CD14-positive monocyte (primary cell): ENCODE results near the gene ISY1. TPM values are rescaled to one million over a fixed set of nuclear protein-coding genes. Genes with fewer than 3 reads are reported as not detected.

Source experiments
- DNase-seq, 3 donors: peaks; one replicate each; pipeline ENCODE4 v3.0.0-alpha.2; 2011 to 2022
- H2AFZ ChIP-seq: 2 replicates; pipeline ENCODE4 v1.6.0; 2012; ENCODE audit warnings: mild to moderate bottlenecking, low read depth, low read length, inconsistent platforms; ENCODE audit not compliant: insufficient read depth, poor library complexity, severe bottlenecking
- H3K27ac ChIP-seq, 2 donors: 1 replicate in 1 of 2; 2 replicates in 1 of 2; pipeline ENCODE4 v1.5.1; 2012 to 2013; ENCODE audit warnings: low read length in 2 of 2, control low read depth in 1 of 2, inconsistent platforms in 1 of 2, low read depth in 1 of 2, mild to moderate bottlenecking in 1 of 2
- H3K27me3 ChIP-seq, 2 donors: one replicate each; pipeline versions ENCODE4 v1.6.0 to v1.6.1; 2011 to 2013; ENCODE audit warnings: low read length in 2 of 2; ENCODE audit not compliant: control insufficient read depth in 2 of 2, insufficient read depth in 2 of 2
- H3K36me3 ChIP-seq, 2 donors: replicated peaks in 1 of 2; 1 replicate in 1 of 2; 2 replicates in 1 of 2; pipeline versions ENCODE4 v1.5.1 to v1.6.1; 2012 to 2013; ENCODE audit warnings: low read length in 2 of 2, control low read depth in 1 of 2, inconsistent platforms in 1 of 2, mild to moderate bottlenecking in 1 of 2; ENCODE audit not compliant: insufficient read depth in 2 of 2, control insufficient read depth in 1 of 2
- H3K4me1 ChIP-seq, 2 donors: 1 replicate in 1 of 2; 2 replicates in 1 of 2; pipeline versions ENCODE4 v1.5.1 to v1.6.1; 2012 to 2013; ENCODE audit warnings: low read length in 2 of 2, control low read depth in 1 of 2, inconsistent platforms in 1 of 2, mild to moderate bottlenecking in 1 of 2, moderate library complexity in 1 of 2; ENCODE audit not compliant: insufficient read depth in 2 of 2, control insufficient read depth in 1 of 2
- H3K4me2 ChIP-seq: replicated peaks from 2 replicates; pipeline ENCODE3; 2012; ENCODE audit warnings: low read length, moderate library complexity, mild to moderate bottlenecking; ENCODE audit not compliant: poor library complexity, severe bottlenecking; ENCODE audit errors: extremely low read depth
- H3K4me3 ChIP-seq, 3 experiments: fragments of 200-600 bp in 1 of 3; sonication (generic) in 1 of 3; replicated peaks in 1 of 3; 1 replicate in 2 of 3; 2 replicates in 1 of 3; pipeline ENCODE4 v1.5.1; 2011 to 2013; ENCODE audit warnings: low read length in 3 of 3, mild to moderate bottlenecking in 3 of 3, control low read depth in 2 of 3, low read depth in 2 of 3, inconsistent platforms in 1 of 3, moderate library complexity in 1 of 3
- H3K79me2 ChIP-seq: 2 replicates; pipeline ENCODE4 v1.6.0; 2012; ENCODE audit warnings: mild to moderate bottlenecking, control low read depth, inconsistent platforms, low read length, moderate library complexity; ENCODE audit not compliant: insufficient read depth
- H3K9ac ChIP-seq: 2 replicates; pipeline ENCODE4 v1.6.0; 2017; ENCODE audit warnings: low read length, mild to moderate bottlenecking; ENCODE audit not compliant: insufficient read depth, poor library complexity, severe bottlenecking
- H3K9me3 ChIP-seq, 2 donors: replicated peaks in 1 of 2; 1 replicate in 1 of 2; 2 replicates in 1 of 2; pipeline versions ENCODE4 v1.5.1 to v1.6.1; 2012 to 2013; ENCODE audit warnings: low read length in 2 of 2, control low read depth in 1 of 2; ENCODE audit not compliant: control insufficient read depth in 1 of 2, insufficient read depth in 1 of 2
- H4K20me1 ChIP-seq: 2 replicates; pipeline ENCODE4 v1.6.0; 2012; ENCODE audit warnings: mild to moderate bottlenecking, low read length, control low read depth, moderate library complexity; ENCODE audit not compliant: insufficient read depth
- H3K27ac Mint-ChIP-seq, 7 donors: one replicate each; pipeline ENCODE4 v1.8.0; 2020; ENCODE audit warnings: mild to moderate bottlenecking in 7 of 7, mixed read lengths in 7 of 7, moderate library complexity in 6 of 7, inconsistent platforms in 2 of 7
- H3K27me3 Mint-ChIP-seq, 3 donors: one replicate each; pipeline ENCODE4 v1.8.0; 2021 to 2022; ENCODE audit warnings: low read depth in 3 of 3, mild to moderate bottlenecking in 3 of 3, mixed read lengths in 3 of 3, moderate library complexity in 3 of 3, inconsistent platforms in 1 of 3
- H3K36me3 Mint-ChIP-seq, 2 donors: one replicate each; pipeline ENCODE4 v1.8.0; 2020; ENCODE audit warnings: mixed read lengths in 2 of 2, inconsistent platforms in 1 of 2, mild to moderate bottlenecking in 1 of 2
- H3K4me1 Mint-ChIP-seq: one replicate; pipeline ENCODE4 v1.8.0; 2020; ENCODE audit warnings: mild to moderate bottlenecking, mixed read lengths
- H3K4me3 Mint-ChIP-seq, 2 donors: one replicate each; pipeline ENCODE4 v1.8.0; 2020; ENCODE audit warnings: mild to moderate bottlenecking in 2 of 2, mixed read lengths in 2 of 2, moderate library complexity in 1 of 2
- H3K9me3 Mint-ChIP-seq, 7 donors: one replicate each; pipeline ENCODE4 v1.8.0; 2020 to 2022; ENCODE audit warnings: mixed read lengths in 7 of 7, mild to moderate bottlenecking in 6 of 7, moderate library complexity in 6 of 7, inconsistent platforms in 2 of 7
- WGBS: methylation state at CpG from one replicate; pipeline ENCODE4 v1.1.5; 2013; ENCODE audit warnings: missing lambda C conversion rate; ENCODE audit not compliant: insufficient coverage; 5-methylcytosine and 5-hydroxymethylcytosine counted together
- intact Hi-C, 2 donors: fragments of 100-400 bp; cut with micrococcal nuclease; formaldehyde crosslinking; loops; one replicate each; pipeline versions ENCODE4 v1.15.0 to v1.15.1; 2023
- polyA minus RNA-seq: library from RNA; depleted of rRNA, polyadenylated mRNA; stranded (reverse); fragments of >200 nt; gene quantifications from 2 replicates; pipeline ENCODE4 v1.2.3, GENCODE V29; 2012
- polyA plus RNA-seq, 3 donors: library from polyadenylated mRNA; depleted of rRNA in 1 of 3; unstranded in 2 of 3; stranded (reverse) in 1 of 3; fragments of 300-500 nt in 2 of 3; fragments of >200 nt in 1 of 3; fragmentation: Illumina TruSeq in 2 of 3; gene quantifications; 1 replicate in 2 of 3; 2 replicates in 1 of 3; pipeline ENCODE4 v1.2.3, GENCODE V29; 2012 to 2021
- total RNA-seq, 12 experiments: library from RNA in 1 of 12; stranded (reverse) in 1 of 12; fragments of 120-200 nt in 1 of 12; gene quantifications; one replicate each; pipeline ENCODE4 v1.2.4 and lab custom pipeline; 2013 to 2026; ENCODE audit warnings: mixed read lengths in 6 of 12, inconsistent platforms in 1 of 12
- TF ChIP-seq, protein P1 (sequence below): fragments of 200-600 bp; IDR thresholded peaks from one replicate; pipeline ENCODE4 v1.8.0; 2022; ENCODE audit warnings: antibody characterized with exemption, mild to moderate bottlenecking

ISY1 gene
- total RNA-seq (2013) = 40.2 TPM
- polyA plus RNA-seq (10 to 100 TPM; 25.2 to 70.7 (median 67.9) TPM), polyA minus RNA-seq (7.6 and 13.6 TPM in 2 replicates), total RNA-seq (lab: John Stamatoyannopoulos, UW) (5.5 to 25.9 (median 17.0) reads per million in 11 experiments)

DNA sequence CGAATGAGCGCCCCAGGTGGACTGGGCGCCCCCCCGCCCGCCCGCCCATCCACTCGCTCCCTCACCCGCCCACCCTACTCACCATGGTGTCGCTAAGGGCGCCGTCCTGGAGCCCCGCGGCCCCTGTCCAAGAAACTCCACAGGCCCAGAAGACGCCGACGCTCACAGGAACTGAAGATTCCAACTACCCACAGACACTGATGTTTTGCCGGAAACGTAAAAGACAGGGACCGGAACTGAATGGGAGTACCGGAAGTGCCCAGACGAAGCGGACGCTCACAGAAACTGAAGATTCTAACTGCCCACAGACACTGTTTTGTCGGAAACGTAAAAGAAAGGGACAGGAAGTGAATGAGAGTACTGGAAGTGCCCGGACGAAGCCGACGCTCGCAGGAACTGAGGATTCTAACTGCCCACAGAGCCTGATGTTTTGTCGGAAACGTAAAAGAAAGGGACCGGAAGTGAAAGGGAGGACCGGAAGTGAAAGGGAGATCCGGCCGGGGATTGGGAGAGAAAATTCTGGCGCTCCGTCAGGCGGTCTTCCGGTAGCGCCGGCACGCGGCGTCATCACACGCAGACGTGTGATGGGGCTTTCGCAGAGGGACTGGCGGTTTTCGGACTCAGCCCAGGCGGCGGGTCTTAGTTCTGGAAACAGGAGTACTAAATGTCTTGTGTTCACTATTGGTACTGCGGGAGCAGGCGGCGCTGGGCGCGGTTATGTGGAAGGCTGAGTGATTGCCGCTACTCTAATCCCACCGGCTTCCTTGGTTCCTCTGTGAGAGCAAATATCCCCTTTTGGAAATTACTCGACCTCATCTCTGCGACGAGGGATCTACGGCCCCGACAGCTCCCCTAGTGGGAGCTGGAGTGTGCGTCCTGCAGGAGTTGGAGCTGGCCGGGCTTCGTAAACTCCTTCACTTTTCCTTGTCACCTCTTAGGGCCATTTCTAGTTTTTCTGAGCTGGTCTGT lies at the start of gene ISY1:
TSS of gene ISY1 (minus strand) at position 173 of the 969 bp plus-strand sequence. CDS start at position 85, 88 bp downstream.
- peak within 1 kb of the TSS; percentile 96 to 98 for H3K27ac ChIP-seq
- peaks cover 29 to 36% of the 10 kb centered on the region in 2 donors for H3K36me3 ChIP-seq
- Mint-ChIP-seq H3K4me1 (peaks cover 30% of the 10 kb centered on the region), H3K27me3 (peaks cover 0 to 2% (median 0%) of the 10 kb centered on the region in 3 donors), H3K4me3 (peak within 1 kb of the TSS; percentile 85 to 98), H3K9me3 (no peaks in the 10 kb centered on the region), H3K27ac (peak within 1 kb of the TSS; percentile 98 to 100 (median 100)), H3K36me3 (peaks cover 30 to 36% of the 10 kb centered on the region in 2 donors)
- no peaks in the 10 kb centered on the region for H3K27me3 ChIP-seq
- peak within 1 kb of the TSS; percentile 98 for H3K4me2 ChIP-seq
- H2AFZ ChIP-seq = peak within 1 kb of the TSS; percentile 85
- intact Hi-C loops = no loop called here
- peak within 1 kb of the TSS; percentile 78 to 88 (median 86) for H3K4me3 ChIP-seq
- peak within 1 kb of the TSS; percentile 86 for H3K9ac ChIP-seq
- peak; percentile 93 to 95 (median 94) for DNase-seq
- peaks cover 29% of the 10 kb centered on the region for H3K79me2 ChIP-seq
- TF ChIP-seq, protein P1, sequence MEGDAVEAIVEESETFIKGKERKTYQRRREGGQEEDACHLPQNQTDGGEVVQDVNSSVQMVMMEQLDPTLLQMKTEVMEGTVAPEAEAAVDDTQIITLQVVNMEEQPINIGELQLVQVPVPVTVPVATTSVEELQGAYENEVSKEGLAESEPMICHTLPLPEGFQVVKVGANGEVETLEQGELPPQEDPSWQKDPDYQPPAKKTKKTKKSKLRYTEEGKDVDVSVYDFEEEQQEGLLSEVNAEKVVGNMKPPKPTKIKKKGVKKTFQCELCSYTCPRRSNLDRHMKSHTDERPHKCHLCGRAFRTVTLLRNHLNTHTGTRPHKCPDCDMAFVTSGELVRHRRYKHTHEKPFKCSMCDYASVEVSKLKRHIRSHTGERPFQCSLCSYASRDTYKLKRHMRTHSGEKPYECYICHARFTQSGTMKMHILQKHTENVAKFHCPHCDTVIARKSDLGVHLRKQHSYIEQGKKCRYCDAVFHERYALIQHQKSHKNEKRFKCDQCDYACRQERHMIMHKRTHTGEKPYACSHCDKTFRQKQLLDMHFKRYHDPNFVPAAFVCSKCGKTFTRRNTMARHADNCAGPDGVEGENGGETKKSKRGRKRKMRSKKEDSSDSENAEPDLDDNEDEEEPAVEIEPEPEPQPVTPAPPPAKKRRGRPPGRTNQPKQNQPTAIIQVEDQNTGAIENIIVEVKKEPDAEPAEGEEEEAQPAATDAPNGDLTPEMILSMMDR = peak; percentile 84
- H4K20me1 ChIP-seq = peaks cover 15% of the 10 kb centered on the region
- no peaks in the 10 kb centered on the region for H3K9me3 ChIP-seq
- WGBS = 0% methylated on average over 56 of the region's 67 CpGs
- peaks cover 30 to 33% of the 10 kb centered on the region in 2 donors for H3K4me1 ChIP-seq

DNA sequence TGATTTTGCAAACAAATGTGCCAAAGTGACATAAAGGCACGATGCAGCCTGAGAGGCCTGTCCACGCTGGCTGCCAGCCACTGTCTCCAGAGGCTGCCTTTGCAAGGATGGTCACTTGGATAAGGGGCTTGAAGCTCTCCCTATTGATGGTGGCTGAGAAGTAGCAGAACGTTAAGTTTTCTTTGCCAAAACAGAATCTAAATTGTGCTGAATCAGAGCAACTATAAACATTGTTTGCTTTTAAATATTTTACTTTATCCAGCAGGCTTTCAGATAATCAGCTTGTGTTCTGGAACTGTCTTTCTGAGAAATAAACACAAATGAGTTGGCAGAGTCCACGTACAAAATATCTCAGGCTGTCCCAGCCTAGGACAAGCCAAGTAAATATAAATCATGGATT lies 46.6 kb upstream of the ISY1 start:
- Mint-ChIP-seq H3K27ac (no peak overlapping the region), H3K4me3 (no peak overlapping the region), H3K36me3 (peaks cover 0 to 2% of the 10 kb centered on the region in 2 donors), H3K27me3 (peaks cover 0 to 2% (median 0%) of the 10 kb centered on the region in 3 donors), H3K4me1 (peaks cover 24% of the 10 kb centered on the region), H3K9me3 (peaks cover 0 to 3% (median 0%) of the 10 kb centered on the region in 7 donors)
- Histone ChIP-seq H3K27ac (no peak overlapping the region), H3K36me3 (no peaks in the 10 kb centered on the region), H3K4me2 (no peak overlapping the region), H4K20me1 (no peaks in the 10 kb centered on the region), H3K4me3 (no peak overlapping the region), H3K79me2 (no peaks in the 10 kb centered on the region), H3K9ac (no peak overlapping the region), H2AFZ (peak overlapping the region; percentile 7), H3K9me3 (no peaks in the 10 kb centered on the region), H3K27me3 (no peaks in the 10 kb centered on the region), H3K4me1 (peaks cover 12 to 15% of the 10 kb centered on the region in 2 donors)
- WGBS = 60% methylated on average over 1 of the region's 4 CpGs
- DNase-seq = no peak
- intact Hi-C loops = no loop called here
- TF ChIP-seq, protein P1 = no peak
